HepG2 (cell line): Measurements from ENCODE around the gene CYP2W1. TPM values are rescaled to one million over a fixed set of nuclear protein-coding genes. Genes with fewer than 3 reads are reported as not detected.

Experiments
- CENPX ChIP-seq: sonication (generic); formaldehyde crosslinking; IDR thresholded peaks from 2 replicates; pipeline ENCODE4 v1.9.0; 2021; ENCODE audit warnings: mild to moderate bottlenecking, missing genetic modification reagents, moderate library complexity
- ELF3 ChIP-seq: IDR thresholded peaks from 2 replicates; pipeline ENCODE4 v1.6.1; 2016; ENCODE audit warnings: missing genetic modification reagents, missing compliant biosample characterization
- ERF ChIP-seq: IDR thresholded peaks from 2 replicates; pipeline ENCODE4 v1.6.1; 2018; ENCODE audit warnings: missing biosample characterization, missing genetic modification reagents
- ETV6 ChIP-seq: sonication (generic); formaldehyde crosslinking; conservative IDR thresholded peaks from 2 replicates; pipeline ENCODE4 v1.4.0; 2020; ENCODE audit warnings: missing genetic modification reagents
- FOXA3 ChIP-seq: IDR thresholded peaks from 2 replicates; pipeline ENCODE4 v1.6.1; 2016; ENCODE audit warnings: missing genetic modification reagents, missing compliant biosample characterization
- HDAC6 ChIP-seq: fragments of 200-600 bp; sonication (generic); IDR thresholded peaks from 2 replicates; pipeline ENCODE4 v1.7.0; 2017; ENCODE audit warnings: mild to moderate bottlenecking, antibody characterized with exemption, low read length, low read depth
- KDM4B ChIP-seq: sonication (generic); formaldehyde crosslinking; IDR thresholded peaks from 2 replicates; pipeline ENCODE4 v1.4.0; 2020; ENCODE audit warnings: missing genetic modification reagents
- NPAS2 ChIP-seq: sonication (generic); formaldehyde crosslinking; IDR thresholded peaks from 2 replicates; pipeline ENCODE4 v1.8.0; 2022; ENCODE audit warnings: mild to moderate bottlenecking, missing genetic modification reagents, borderline replicate concordance
- RFXAP ChIP-seq: sonication (generic); formaldehyde crosslinking; IDR thresholded peaks from 2 replicates; pipeline ENCODE4 v1.4.0; 2020; ENCODE audit warnings: missing genetic modification reagents, borderline replicate concordance
- SMAD1 ChIP-seq: sonication (generic); formaldehyde crosslinking; IDR thresholded peaks from 2 replicates; pipeline ENCODE4 v1.4.0; 2020; ENCODE audit warnings: missing genetic modification reagents, low read depth, mild to moderate bottlenecking, borderline replicate concordance
- SNAPC5 ChIP-seq: sonication (generic); formaldehyde crosslinking; IDR thresholded peaks from 2 replicates; pipeline ENCODE4 v1.8.1; 2023; ENCODE audit warnings: mild to moderate bottlenecking, missing genetic modification reagents, borderline replicate concordance
- THAP9 ChIP-seq: sonication (generic); formaldehyde crosslinking; IDR thresholded peaks from 2 replicates; pipeline ENCODE4; 2020; ENCODE audit warnings: missing genetic modification reagents, mild to moderate bottlenecking, borderline replicate concordance
- TOE1 ChIP-seq: sonication (generic); formaldehyde crosslinking; IDR thresholded peaks from 2 replicates; pipeline ENCODE4 v1.4.0; 2020; ENCODE audit warnings: mild to moderate bottlenecking, missing genetic modification reagents
- ZNF547 ChIP-seq: sonication (generic); formaldehyde crosslinking; IDR thresholded peaks from 2 replicates; pipeline ENCODE4 v1.5.1; 2020; ENCODE audit warnings: mild to moderate bottlenecking, missing genetic modification reagents
- ZNF703 ChIP-seq: sonication (generic); formaldehyde crosslinking; IDR thresholded peaks from 2 replicates; pipeline ENCODE4 v1.5.1; 2020; ENCODE audit warnings: missing genetic modification reagents, mild to moderate bottlenecking, moderate library complexity, borderline replicate concordance
- ZNF761 ChIP-seq: sonication (generic); formaldehyde crosslinking; conservative IDR thresholded peaks from 2 replicates; pipeline ENCODE4 v1.4.0; 2020; ENCODE audit warnings: mild to moderate bottlenecking, missing genetic modification reagents
- ZNF792 ChIP-seq: IDR thresholded peaks from 2 replicates; pipeline ENCODE4 v1.6.1; 2016
- polyA plus RNA-seq, 8 experiments: library from polyadenylated mRNA; depleted of rRNA in 3 of 8; stranded (reverse) in 7 of 8; unstranded in 1 of 8; fragments of >200 nt; fragmentation: Illumina TruSeq in 4 of 8; extraction: Trizol in 4 of 8; gene quantifications; 2 replicates each; pipeline versions ENCODE4 v1.2.1 to v1.2.3, GENCODE V29; 2011 to 2016; ENCODE audit warnings: low read depth in 4 of 8, missing spikeins in 1 of 8, mixed read lengths in 1 of 8; ENCODE audit not compliant: insufficient read depth in 1 of 8
- total RNA-seq, 5 experiments: library from RNA; depleted of rRNA; stranded (reverse); fragments of >200 nt; fragmentation: Illumina TruSeq; extraction: Trizol; gene quantifications; 2 replicates each; pipeline ENCODE4 v1.2.3, GENCODE V29; 2016; ENCODE audit warnings: low read depth in 1 of 5
- TF ChIP-seq, protein P1 (sequence below), 2 experiments: sonication (generic) in 1 of 2; formaldehyde crosslinking in 1 of 2; IDR thresholded peaks; 2 replicates each; pipeline versions ENCODE4 v1.6.1 to v1.9.0; 2014 to 2022; ENCODE audit warnings: antibody characterized with exemption in 1 of 2, borderline replicate concordance in 1 of 2, inconsistent platforms in 1 of 2, low read depth in 1 of 2, missing genetic modification reagents in 1 of 2
- TF ChIP-seq, protein P2 (sequence below): sonication (generic); formaldehyde crosslinking; IDR thresholded peaks from 2 replicates; pipeline ENCODE4 v1.4.0; 2020; ENCODE audit warnings: mild to moderate bottlenecking, missing genetic modification reagents

Gene CYP2W1
- total and polyA plus RNA-seq, 2 of the 13 experiments (the other 11 are each of a cell fraction or from before 2014, with no cell fraction given): 19.5 to 31.7 TPM

DNA sequence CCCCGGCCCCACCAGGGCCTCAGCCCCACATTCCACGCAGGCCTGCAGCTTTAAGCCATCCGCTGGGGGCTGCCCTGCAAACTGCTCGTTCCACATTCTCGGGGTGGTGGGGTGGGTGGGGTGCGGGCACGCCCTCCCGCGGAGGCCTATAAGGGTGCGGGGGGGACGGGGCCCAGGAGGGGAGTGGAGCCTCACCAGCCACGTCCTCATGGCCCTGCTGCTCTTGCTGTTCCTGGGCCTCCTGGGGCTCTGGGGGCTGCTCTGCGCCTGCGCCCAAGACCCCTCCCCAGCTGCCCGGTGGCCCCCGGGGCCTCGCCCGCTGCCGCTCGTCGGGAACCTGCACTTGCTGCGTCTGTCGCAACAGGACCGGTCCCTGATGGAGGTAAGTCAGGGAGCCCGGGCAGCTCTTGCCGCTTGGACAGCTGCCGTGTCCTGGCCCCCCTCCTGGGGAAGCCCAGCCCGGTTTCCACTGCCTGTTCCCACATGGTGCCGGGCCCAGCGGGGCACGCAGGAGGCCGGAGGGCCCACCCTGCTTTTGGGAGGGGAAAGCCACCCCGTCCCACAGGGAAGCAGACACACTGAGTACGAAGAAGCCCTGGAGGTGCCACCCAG is at the start of gene CYP2W1 (continued):
- TF ChIP-seq NPAS2 (no peak), TOE1 (CRISPR knock-in tag) (no peak), ELF3 (CRISPR knock-in tag) (no peak; the same call in 1 of the 2 replicates), ZNF761 (CRISPR knock-in tag) (no peak), ZNF547 (CRISPR knock-in tag) (peak; percentile 70), SNAPC5 (no peak), KDM4B (CRISPR knock-in tag) (peak; percentile 50; the same call in 1 of the 2 replicates), HDAC6 (no peak), ERF (CRISPR knock-in tag) (no peak; the same call in 1 of the 2 replicates), ETV6 (CRISPR knock-in tag) (peak; percentile 75; the same call in 1 of the 2 replicates), THAP9 (CRISPR knock-in tag) (no peak), FOXA3 (no peak), RFXAP (CRISPR knock-in tag) (no peak), SMAD1 (CRISPR knock-in tag) (no peak), ZNF703 (CRISPR knock-in tag) (0 out of 2 replicates have a peak, but pooled peaks have one; percentile 43), ZNF792 (no peak), CENPX (no peak)
- TF ChIP-seq, protein P1, sequence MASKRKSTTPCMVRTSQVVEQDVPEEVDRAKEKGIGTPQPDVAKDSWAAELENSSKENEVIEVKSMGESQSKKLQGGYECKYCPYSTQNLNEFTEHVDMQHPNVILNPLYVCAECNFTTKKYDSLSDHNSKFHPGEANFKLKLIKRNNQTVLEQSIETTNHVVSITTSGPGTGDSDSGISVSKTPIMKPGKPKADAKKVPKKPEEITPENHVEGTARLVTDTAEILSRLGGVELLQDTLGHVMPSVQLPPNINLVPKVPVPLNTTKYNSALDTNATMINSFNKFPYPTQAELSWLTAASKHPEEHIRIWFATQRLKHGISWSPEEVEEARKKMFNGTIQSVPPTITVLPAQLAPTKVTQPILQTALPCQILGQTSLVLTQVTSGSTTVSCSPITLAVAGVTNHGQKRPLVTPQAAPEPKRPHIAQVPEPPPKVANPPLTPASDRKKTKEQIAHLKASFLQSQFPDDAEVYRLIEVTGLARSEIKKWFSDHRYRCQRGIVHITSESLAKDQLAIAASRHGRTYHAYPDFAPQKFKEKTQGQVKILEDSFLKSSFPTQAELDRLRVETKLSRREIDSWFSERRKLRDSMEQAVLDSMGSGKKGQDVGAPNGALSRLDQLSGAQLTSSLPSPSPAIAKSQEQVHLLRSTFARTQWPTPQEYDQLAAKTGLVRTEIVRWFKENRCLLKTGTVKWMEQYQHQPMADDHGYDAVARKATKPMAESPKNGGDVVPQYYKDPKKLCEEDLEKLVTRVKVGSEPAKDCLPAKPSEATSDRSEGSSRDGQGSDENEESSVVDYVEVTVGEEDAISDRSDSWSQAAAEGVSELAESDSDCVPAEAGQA (IDR thresholded peaks at IDR 0.05; ENCODE audit: low read depth): no peak
- TF ChIP-seq, protein P1 (CRISPR knock-in tag; IDR thresholded peaks at IDR 0.05; ENCODE audit: borderline replicate concordance): no peak
- TF ChIP-seq, protein P2, sequence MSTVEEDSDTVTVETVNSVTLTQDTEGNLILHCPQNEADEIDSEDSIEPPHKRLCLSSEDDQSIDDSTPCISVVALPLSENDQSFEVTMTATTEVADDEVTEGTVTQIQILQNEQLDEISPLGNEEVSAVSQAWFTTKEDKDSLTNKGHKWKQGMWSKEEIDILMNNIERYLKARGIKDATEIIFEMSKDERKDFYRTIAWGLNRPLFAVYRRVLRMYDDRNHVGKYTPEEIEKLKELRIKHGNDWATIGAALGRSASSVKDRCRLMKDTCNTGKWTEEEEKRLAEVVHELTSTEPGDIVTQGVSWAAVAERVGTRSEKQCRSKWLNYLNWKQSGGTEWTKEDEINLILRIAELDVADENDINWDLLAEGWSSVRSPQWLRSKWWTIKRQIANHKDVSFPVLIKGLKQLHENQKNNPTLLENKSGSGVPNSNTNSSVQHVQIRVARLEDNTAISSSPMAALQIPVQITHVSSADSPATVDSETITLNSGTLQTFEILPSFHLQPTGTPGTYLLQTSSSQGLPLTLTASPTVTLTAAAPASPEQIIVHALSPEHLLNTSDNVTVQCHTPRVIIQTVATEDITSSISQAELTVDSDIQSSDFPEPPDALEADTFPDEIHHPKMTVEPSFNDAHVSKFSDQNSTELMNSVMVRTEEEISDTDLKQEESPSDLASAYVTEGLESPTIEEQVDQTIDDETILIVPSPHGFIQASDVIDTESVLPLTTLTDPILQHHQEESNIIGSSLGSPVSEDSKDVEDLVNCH (CRISPR knock-in tag): no peak
